Transverse colon (tissue), 4 donors: Measurements from ENCODE around the gene IQGAP1. TPM values are rescaled to one million over a fixed set of nuclear protein-coding genes. Genes with fewer than 3 reads are reported as not detected.
A peak's percentile ranks its signal among the peaks of the same experiment; 100 is the strongest.

Experiments used
- DNase-seq: peaks from one replicate; pipeline ENCODE4 v3.0.0-alpha.2; 2019
- H3K27ac ChIP-seq, 4 donors: fragments of 200-600 bp; sonication (generic); 2 replicates each; pipeline ENCODE4 v1.5.1; 2016 to 2018; ENCODE audit warnings: inconsistent platforms in 4 of 4
- H3K27me3 ChIP-seq: fragments of 200-600 bp; sonication (generic); 2 replicates; pipeline ENCODE4 v1.5.1; 2017; ENCODE audit warnings: inconsistent platforms
- H3K36me3 ChIP-seq, 4 donors: fragments of 200-600 bp; sonication (generic); 2 replicates each; pipeline ENCODE4 v1.5.1; 2017 to 2019; ENCODE audit warnings: inconsistent platforms in 4 of 4
- H3K4me1 ChIP-seq, 4 donors: fragments of 200-600 bp; sonication (generic); 2 replicates each; pipeline ENCODE4 v1.5.1; 2017 to 2020; ENCODE audit warnings: inconsistent platforms in 4 of 4
- H3K4me3 ChIP-seq, 4 donors: fragments of 200-600 bp; sonication (generic); 1 replicate in 1 of 4; 2 replicates in 3 of 4; pipeline versions ENCODE4 v1.5.1 to v1.6.1; 2017 to 2019; ENCODE audit warnings: inconsistent platforms in 4 of 4
- H3K9me3 ChIP-seq, 2 donors: fragments of 200-600 bp; sonication (generic); 2 replicates each; pipeline ENCODE4 v1.5.1; 2017 to 2019; ENCODE audit warnings: inconsistent platforms in 2 of 2
- CTCF ChIP-seq, 5 experiments: fragments of 200-600 bp in 3 of 5; fragments of 450-650 bp in 2 of 5; sonication (generic) in 3 of 5; IDR thresholded peaks; 1 replicate in 2 of 5; 2 replicates in 3 of 5; pipeline ENCODE4 v1.5.1; 2016 to 2017; ENCODE audit warnings: antibody characterized with exemption in 5 of 5, inconsistent platforms in 3 of 5, mild to moderate bottlenecking in 2 of 5, moderate library complexity in 1 of 5
- EP300 ChIP-seq: sonication (generic); formaldehyde crosslinking; IDR thresholded peaks from one replicate; pipeline ENCODE4 v1.6.1; 2017; ENCODE audit warnings: antibody characterized with exemption, low read depth
- POLR2A ChIP-seq: fragments of 450-650 bp; IDR thresholded peaks from one replicate; pipeline ENCODE4 v1.6.1; 2016; ENCODE audit warnings: antibody characterized with exemption, mild to moderate bottlenecking, moderate library complexity
- POLR2AphosphoS5 ChIP-seq, 3 donors: sonication (generic); formaldehyde crosslinking; IDR thresholded peaks; one replicate each; pipeline ENCODE4 v1.6.1; 2016; ENCODE audit warnings: antibody characterized with exemption in 3 of 3
- WGBS, 2 donors: methylation state at CpG; one replicate each; pipeline ENCODE4 v1.1.5; 2018; ENCODE audit warnings: low coverage in 1 of 2; 5-methylcytosine and 5-hydroxymethylcytosine counted together
- in situ Hi-C, 4 donors: fragments of 200-750 bp; cut with MboI; loops; one replicate each; pipeline versions ENCODE4 v1.15.0 to v1.15.1; 2017; ENCODE audit warnings: low sequenced_read_pairs in 3 of 4, low pct_ligation_motif_present in 1 of 4, low pct_unique_long_range_greater_than_20kb in 1 of 4
- intact Hi-C: fragments of 100-400 bp; cut with DNase I; formaldehyde crosslinking; loops from one replicate; pipeline ENCODE4 v1.15.1; 2023; ENCODE audit warnings: low total_unique reads
- total RNA-seq, 4 donors: library from RNA; depleted of rRNA; stranded (reverse); fragments of >200 nt; gene quantifications; one replicate each; pipeline ENCODE4 v1.1.0, GENCODE V29; 2016

The IQGAP1 gene
- total RNA-seq, 4 donors from 2014 or later = 82.8 to 354 (median 282) TPM

- Histone ChIP-seq H3K4me3 (peak within 1 kb of the TSS; percentile 73 to 95 (median 76)), H3K27ac (peak within 1 kb of the TSS; percentile 78 to 87 (median 82)), H3K27me3 (no peaks in the 10 kb centered on the region), H3K4me1 (peaks cover 4 to 10% (median 5%) of the 10 kb centered on the region in 4 donors), H3K9me3 (no peaks in the 10 kb centered on the region), H3K36me3 (no peaks in the 10 kb centered on the region)
- in situ Hi-C loops (no loop called here), intact Hi-C loops (no loop called here)
- 1 to 17% methylated on average over 3 to 53 of the region's 53 CpGs for WGBS, 2 donors
- TF ChIP-seq POLR2A (peak; percentile 92), CTCF (IDR thresholded peaks at IDR 0.05) (no peak), POLR2AphosphoS5 (IDR thresholded peaks at IDR 0.05) (peak; percentile 88 to 94 (median 89))
- peak; percentile 96 for DNase-seq
Measured at GRCh38 chr15:90352107-90352893, 35.7 kb upstream of the IQGAP1 start, which contains the start of gene ZNF774. ZNF774 (plus strand) TSS chr15:90352284; CDS start chr15:90354661, 2,377 bp downstream.

- in situ Hi-C loops (no loop called here), intact Hi-C loops (no loop called here)
- no peaks in the 10 kb centered on the region for H3K9me3 ChIP-seq
- H3K27ac ChIP-seq = no peak overlapping the region
- no peak overlapping the region for H3K4me3 ChIP-seq
- H3K4me1 ChIP-seq = peaks cover 5 to 29% (median 8%) of the 10 kb centered on the region in 4 donors
- H3K36me3 ChIP-seq = no peaks in the 10 kb centered on the region
- no peak for DNase-seq
- TF ChIP-seq EP300 (no peak), POLR2A (no peak)
- no peaks in the 10 kb centered on the region for H3K27me3 ChIP-seq
- 85 to 95% methylated on average over 2 of the region's 2 CpGs for WGBS, 2 donors
Measured at GRCh38 chr15:90354986-90355385, 33.1 kb upstream of the IQGAP1 start.

GRCh38 chr15:90358124-90359033 is 29.7 kb upstream of the IQGAP1 start:
- Histone ChIP-seq H3K36me3 (no peaks in the 10 kb centered on the region), H3K27ac (peak overlapping the region; percentile 73 to 82 (median 76)), H3K4me3 (no peak overlapping the region), H3K9me3 (no peaks in the 10 kb centered on the region), H3K4me1 (peaks cover 10 to 40% (median 20%) of the 10 kb centered on the region in 4 donors), H3K27me3 (no peaks in the 10 kb centered on the region)
- 42 to 56% methylated on average over 3 to 8 of the region's 8 CpGs for WGBS, 2 donors
- TF ChIP-seq POLR2AphosphoS5 (IDR thresholded peaks at IDR 0.05) = peak in 1 of 3 donors; percentile 38
- TF ChIP-seq CTCF (IDR thresholded peaks at IDR 0.05) = no peak
- in situ Hi-C loops = no loop called here
- peak; percentile 47 for DNase-seq
- intact Hi-C loops = no loop called here

- Histone ChIP-seq H3K4me3 (no peak overlapping the region), H3K36me3 (no peaks in the 10 kb centered on the region), H3K27me3 (no peaks in the 10 kb centered on the region), H3K9me3 (no peaks in the 10 kb centered on the region), H3K27ac (no peak overlapping the region), H3K4me1 (peaks cover 10 to 45% (median 21%) of the 10 kb centered on the region in 4 donors)
- in situ Hi-C loops = no loop called here
- TF ChIP-seq POLR2AphosphoS5 (IDR thresholded peaks at IDR 0.05) (no peak), CTCF (IDR thresholded peaks at IDR 0.05) (no peak), EP300 (no peak), POLR2A (no peak)
- intact Hi-C loops = no loop called here
- 93% methylated on average over 14 of the region's 14 CpGs; no CpG with 5 or more reads in 1 of the 2 donors for WGBS, 2 donors
- DNase-seq = no peak
Measured at GRCh38 chr15:90360746-90361145, 27.3 kb upstream of the IQGAP1 start.
